KMS-11 (cell line): Measurements from ENCODE around the gene COBL.

Experiments used
- H2AFZ ChIP-seq: fragments of 200-600 bp; sonication (generic); 2 replicates; pipeline ENCODE4 v1.6.1; 2016; ENCODE audit warnings: antibody characterized with exemption, mixed run types, low read depth
- H3K27ac ChIP-seq: fragments of 200-600 bp; sonication (generic); 2 replicates; pipeline ENCODE4 v1.6.1; 2016; ENCODE audit warnings: mild to moderate bottlenecking, mixed run types
- H3K27me3 ChIP-seq: fragments of 200-600 bp; sonication (generic); 2 replicates; pipeline ENCODE4 v1.6.1; 2017; ENCODE audit warnings: mild to moderate bottlenecking, low read depth, mixed run types, moderate library complexity; ENCODE audit not compliant: insufficient read depth
- H3K36me3 ChIP-seq: fragments of 200-600 bp; sonication (generic); 2 replicates; pipeline ENCODE4 v1.6.1; 2017; ENCODE audit warnings: mild to moderate bottlenecking, mixed run types; ENCODE audit not compliant: insufficient read depth
- H3K4me1 ChIP-seq: fragments of 200-600 bp; sonication (generic); 2 replicates; pipeline ENCODE4 v1.6.1; 2016; ENCODE audit warnings: mild to moderate bottlenecking, low read depth, mixed run types; ENCODE audit not compliant: poor library complexity, severe bottlenecking
- H3K4me2 ChIP-seq: fragments of 200-600 bp; sonication (generic); 2 replicates; pipeline ENCODE4 v1.7.0; 2016; ENCODE audit warnings: mild to moderate bottlenecking, mixed run types
- H3K4me3 ChIP-seq: fragments of 200-600 bp; sonication (generic); IDR thresholded peaks from 2 replicates; pipeline ENCODE4 v1.6.1; 2017; ENCODE audit warnings: low read depth, low read length, mixed read lengths; ENCODE audit not compliant: insufficient read depth
- H3K79me2 ChIP-seq: fragments of 200-600 bp; sonication (generic); 2 replicates; pipeline ENCODE4 v1.6.1; 2016; ENCODE audit warnings: low read depth, mixed run types; ENCODE audit not compliant: insufficient read depth
- H3K9ac ChIP-seq: fragments of 200-600 bp; sonication (generic); 2 replicates; pipeline ENCODE4 v1.6.1; 2016; ENCODE audit warnings: mild to moderate bottlenecking, mixed run types
- H4K20me1 ChIP-seq: fragments of 200-600 bp; sonication (generic); 2 replicates; pipeline ENCODE4 v1.6.1; 2016; ENCODE audit warnings: mild to moderate bottlenecking, mixed run types; ENCODE audit not compliant: insufficient read depth
- CTCF ChIP-seq: fragments of 200-600 bp; sonication (generic); conservative IDR thresholded peaks from 2 replicates; pipeline ENCODE4 v1.6.1; 2017; ENCODE audit warnings: low read depth, mild to moderate bottlenecking, antibody characterized with exemption, low read length, moderate library complexity, mixed read lengths

The COBL gene

GRCh38 chr7:51263631-51264484 is 52.8 kb downstream of the COBL start:
- H3K79me2 ChIP-seq = no peaks in the 10 kb centered on the region
- no peaks in the 10 kb centered on the region for H3K27me3 ChIP-seq
- peak overlapping the region; percentile 26; the same call in 1 of the 2 replicates for H3K9ac ChIP-seq
- H4K20me1 ChIP-seq = no peaks in the 10 kb centered on the region
- H3K4me1 ChIP-seq = peaks cover 35% of the 10 kb centered on the region
- H3K4me2 ChIP-seq = peak overlapping the region; percentile 70
- no peaks in the 10 kb centered on the region for H3K36me3 ChIP-seq
- peak overlapping the region; percentile 56; the same call in 1 of the 2 replicates for H2AFZ ChIP-seq
- peak overlapping the region; percentile 54 for H3K27ac ChIP-seq
- TF ChIP-seq CTCF = no peak
- no peak overlapping the region for H3K4me3 ChIP-seq

GRCh38 chr7:51262796-51263531 is 53.6 kb downstream of the COBL start:
- TF ChIP-seq CTCF = no peak
- H3K79me2 ChIP-seq = no peaks in the 10 kb centered on the region
- no peaks in the 10 kb centered on the region for H4K20me1 ChIP-seq
- H3K4me1 ChIP-seq = peaks cover 35% of the 10 kb centered on the region
- H3K27me3 ChIP-seq = no peaks in the 10 kb centered on the region
- peak overlapping the region; percentile 18; the same call in 1 of the 2 replicates for H3K27ac ChIP-seq
- no peak overlapping the region for H3K9ac ChIP-seq
- H2AFZ ChIP-seq = no peak overlapping the region
- no peak overlapping the region for H3K4me3 ChIP-seq
- peak overlapping the region; percentile 24; the same call in 1 of the 2 replicates for H3K4me2 ChIP-seq
- no peaks in the 10 kb centered on the region for H3K36me3 ChIP-seq

- H3K36me3 ChIP-seq = no peaks in the 10 kb centered on the region
- TF ChIP-seq CTCF = no peak
- no peak overlapping the region for H3K4me3 ChIP-seq
- H3K4me1 ChIP-seq = peaks cover 35% of the 10 kb centered on the region
- H3K9ac ChIP-seq = no peak overlapping the region
- no peaks in the 10 kb centered on the region for H4K20me1 ChIP-seq
- no peak overlapping the region; the same call in 1 of the 2 replicates for H3K27ac ChIP-seq
- H2AFZ ChIP-seq = no peak overlapping the region
- no peaks in the 10 kb centered on the region for H3K79me2 ChIP-seq
- H3K4me2 ChIP-seq = peak overlapping the region; percentile 24; the same call in 1 of the 2 replicates
- H3K27me3 ChIP-seq = no peaks in the 10 kb centered on the region
Observed at GRCh38 chr7:51261950-51262795, 54.4 kb downstream of the COBL start.
